HEK293T (cell line): Measurements from ENCODE around the gene PARP16.

ENCODE experiments used
- L3MBTL2 ChIP-seq: fragments of 450-650 bp; conservative IDR thresholded peaks from 2 replicates; pipeline ENCODE4 v1.6.1; 2016; ENCODE audit warnings: mild to moderate bottlenecking
- NFRKB ChIP-seq: fragments of 450-650 bp; IDR thresholded peaks from 2 replicates; pipeline ENCODE4 v1.6.1; 2016; ENCODE audit warnings: mild to moderate bottlenecking, moderate library complexity

DNA sequence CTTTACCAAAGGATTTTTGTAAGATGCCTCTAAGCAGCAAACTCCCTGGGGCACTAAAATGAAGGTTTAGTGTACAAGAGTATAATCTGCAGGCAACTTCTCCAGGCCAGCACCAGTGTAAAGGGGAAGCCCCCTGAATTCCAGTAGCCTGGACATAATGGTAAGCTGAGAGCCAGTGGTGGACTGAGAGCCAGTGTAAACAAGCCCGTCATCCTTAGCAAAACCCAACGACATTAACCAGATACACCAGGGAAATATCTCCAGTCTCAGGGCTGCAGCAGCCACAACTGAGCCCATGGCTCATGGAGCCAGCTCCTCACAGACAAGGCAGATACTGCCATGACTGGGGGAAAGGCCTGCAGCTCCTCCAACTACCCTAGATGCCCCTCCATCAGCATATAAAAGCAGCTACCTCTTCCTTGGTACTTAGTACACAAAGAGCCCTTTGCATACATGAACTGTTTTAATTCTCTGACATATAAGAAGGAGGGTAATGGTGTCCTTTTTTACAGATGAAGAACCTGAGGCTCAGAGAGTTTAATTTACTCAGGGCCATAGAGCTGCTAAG, 21.7 kb downstream of the PARP16 start:
- TF ChIP-seq NFRKB (no peak), L3MBTL2 (no peak)
